ENCODE results near the gene RNF121.

The RNF121 gene

DNA sequence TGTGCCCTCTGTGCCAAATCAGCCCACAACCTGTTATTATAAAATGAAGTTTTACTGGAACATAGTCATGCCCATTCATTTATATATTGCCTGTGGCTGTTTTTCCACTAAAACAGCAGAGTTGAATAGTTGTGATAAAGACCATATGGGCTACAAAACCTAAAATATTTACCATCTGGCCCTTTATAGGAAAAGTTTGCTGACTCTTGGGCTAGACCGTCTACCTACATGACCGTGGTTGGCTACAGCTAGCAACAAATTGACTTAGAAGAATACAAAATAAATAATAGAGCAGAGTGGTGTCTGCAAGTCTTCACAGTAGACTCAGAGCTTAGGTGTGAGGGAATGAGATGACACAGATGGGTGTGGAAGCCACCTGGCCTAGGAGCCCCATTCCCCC, 58.7 kb downstream of the RNF121 start:
- no peak for DNase-seq (ENCODE audit: low read depth in 2 of 2)

DNA sequence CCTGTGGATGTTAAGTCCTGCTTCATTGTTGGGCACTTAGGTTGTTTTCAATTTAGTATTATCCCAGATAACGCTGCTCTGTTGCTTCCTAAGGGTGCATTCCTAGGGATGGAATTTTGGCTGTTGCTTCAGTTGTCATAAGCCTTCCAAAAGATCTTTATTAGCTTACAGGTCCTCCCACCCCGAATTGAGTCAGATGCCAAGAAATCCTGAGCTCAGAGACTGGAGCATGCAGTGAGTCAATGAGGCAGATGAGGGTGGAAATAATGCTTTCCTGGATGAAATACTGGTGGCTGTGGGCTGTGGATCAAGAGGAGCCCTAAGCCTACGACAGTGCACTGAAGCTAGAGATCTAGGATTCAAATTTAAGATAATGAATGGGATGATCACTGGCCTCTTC, 59.2 kb downstream of the RNF121 start:
- DNase-seq (ENCODE audit: low read depth in 2 of 2), result no peak

DNA sequence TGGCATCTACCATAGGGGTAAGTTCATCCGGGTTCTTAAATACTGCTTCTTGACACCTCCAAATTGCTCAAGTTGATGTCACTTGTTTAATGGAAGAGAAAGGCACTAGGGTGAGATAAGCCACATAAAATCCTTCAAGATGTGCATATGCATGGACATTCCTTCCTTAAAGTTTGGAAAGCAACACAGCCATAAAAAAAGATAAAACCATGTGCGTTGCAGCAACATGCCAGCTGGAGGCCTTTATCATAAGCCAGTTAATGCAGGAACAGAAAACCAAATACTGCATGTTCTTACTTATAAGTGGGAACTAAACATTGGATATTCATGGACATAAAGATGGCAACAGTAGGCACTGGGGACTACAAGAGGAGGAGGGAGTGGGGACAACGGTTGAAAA, 61.9 kb downstream of the RNF121 start:
- DNase-seq (ENCODE audit: low read depth in 2 of 2), result no peak

DNA sequence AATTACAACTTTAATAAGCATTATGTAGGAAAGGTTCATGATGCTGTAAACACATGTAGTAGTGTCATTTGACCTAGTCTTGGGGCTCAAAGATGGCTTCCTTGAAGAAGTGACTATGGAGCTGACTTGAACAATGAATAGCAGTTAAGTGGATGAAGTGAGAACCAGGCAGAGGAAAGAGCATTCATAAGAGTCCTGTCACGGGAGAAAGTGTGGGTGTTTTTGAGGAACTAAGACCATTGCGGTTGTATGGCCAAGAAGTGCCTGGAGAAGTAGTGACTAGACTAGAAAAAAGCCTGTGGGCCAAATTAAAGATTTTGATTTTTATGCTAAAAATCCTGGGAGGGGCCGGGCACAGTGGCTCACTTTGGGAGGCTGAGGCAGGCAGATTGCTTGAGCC, 62.6 kb downstream of the RNF121 start:
- DNase-seq (ENCODE audit: low read depth in 2 of 2), result no peak

DNA sequence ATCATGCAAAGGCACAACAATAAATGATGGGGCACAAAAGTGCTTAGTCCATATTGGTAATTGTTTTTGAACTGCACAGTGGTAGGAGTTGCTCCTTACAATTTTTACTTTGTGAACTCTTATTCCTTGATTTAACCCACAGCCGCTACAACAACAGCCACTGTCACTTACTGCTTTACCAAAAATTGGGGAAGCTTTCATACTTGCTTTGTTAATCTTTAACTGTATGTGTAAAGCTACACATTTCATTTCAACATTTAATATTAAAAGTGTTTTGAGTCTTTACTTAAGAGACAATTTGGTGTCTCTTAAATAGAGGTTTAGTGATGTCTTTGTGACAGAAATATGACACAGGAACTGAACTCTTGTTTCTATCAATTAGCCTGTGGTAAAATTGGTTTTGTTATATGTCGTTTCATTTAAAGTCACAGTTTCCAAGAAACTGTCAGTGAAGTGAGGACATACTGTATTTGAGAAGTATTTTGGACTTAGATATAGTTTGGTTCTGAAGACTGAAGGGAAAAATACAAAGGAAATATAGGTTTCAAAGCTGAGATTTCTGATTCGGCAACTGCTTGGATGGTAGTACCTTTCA, 63.4 kb downstream of the RNF121 start:
- no peak for DNase-seq (ENCODE audit: low read depth in 2 of 2)

DNA sequence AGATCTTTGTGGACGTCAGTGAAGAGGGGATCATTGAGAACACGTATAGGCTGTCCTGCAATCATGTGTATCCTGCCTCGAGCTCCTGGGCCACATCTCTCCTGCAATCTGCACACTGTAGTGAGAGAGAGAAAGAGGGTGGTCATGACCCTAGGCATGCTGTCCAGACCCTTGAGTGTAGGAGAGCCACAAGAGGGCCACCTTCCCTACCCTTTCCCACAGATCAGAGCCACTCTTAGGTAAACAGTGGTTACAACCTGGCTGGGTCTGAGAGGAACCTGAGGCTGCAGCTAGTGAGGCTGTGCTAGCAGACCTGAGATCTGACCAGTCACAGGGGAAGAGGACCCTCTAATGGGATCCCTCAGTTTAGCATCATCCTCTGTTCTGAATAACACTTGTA, 65.9 kb downstream of the RNF121 start:
- no peak for DNase-seq (ENCODE audit: low read depth in 2 of 2)

DNA sequence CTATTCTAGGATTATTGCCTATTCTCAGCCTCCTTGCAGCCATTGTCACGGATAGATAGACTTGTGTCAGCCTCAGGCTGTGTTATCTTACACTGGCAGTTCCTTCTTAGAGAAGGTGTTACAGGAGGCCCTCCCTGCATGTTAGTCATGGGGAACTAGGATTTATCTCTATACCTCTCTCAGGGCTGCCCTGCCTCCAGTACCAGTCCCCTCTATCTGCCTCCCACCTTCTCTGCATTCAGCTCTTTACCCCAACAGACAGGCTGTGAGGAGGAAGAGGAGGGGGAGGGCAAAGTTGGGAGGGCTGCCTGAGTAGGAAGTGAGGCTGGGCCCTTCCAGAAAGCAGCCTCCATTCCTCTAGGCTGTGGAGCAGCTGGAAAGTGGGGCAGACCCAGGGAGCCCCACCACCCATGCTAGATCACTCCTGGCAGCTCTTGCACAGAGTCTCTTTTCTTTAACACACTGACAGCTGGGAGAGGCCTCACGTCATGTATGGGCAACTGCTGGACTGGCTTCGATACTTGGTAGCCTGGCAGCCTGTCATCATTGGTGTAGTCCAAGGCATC, 67.0 kb downstream of the RNF121 start:
- no peak for DNase-seq (ENCODE audit: low read depth in 2 of 2)

DNA sequence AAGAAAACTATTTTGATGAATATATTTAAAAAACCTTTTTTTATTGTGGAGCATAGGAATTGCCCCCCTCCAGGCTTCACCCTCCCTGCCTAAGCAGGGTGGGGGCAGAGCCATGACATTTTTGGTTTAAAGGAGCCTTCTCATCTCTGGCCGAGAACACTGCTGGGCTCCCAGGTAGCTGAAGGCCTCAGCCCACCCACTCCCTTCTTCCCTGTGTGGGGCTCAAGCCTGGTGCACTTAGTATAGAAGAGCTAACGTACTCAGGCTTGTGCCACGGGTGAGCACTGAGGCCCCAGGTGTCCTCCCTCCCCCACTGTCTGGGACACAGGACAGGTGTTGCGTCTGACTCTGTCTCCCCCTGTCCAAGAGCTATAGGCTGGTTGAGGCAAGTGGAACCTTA, 67.7 kb downstream of the RNF121 start:
- no peak for DNase-seq (ENCODE audit: low read depth in 2 of 2)

DNA sequence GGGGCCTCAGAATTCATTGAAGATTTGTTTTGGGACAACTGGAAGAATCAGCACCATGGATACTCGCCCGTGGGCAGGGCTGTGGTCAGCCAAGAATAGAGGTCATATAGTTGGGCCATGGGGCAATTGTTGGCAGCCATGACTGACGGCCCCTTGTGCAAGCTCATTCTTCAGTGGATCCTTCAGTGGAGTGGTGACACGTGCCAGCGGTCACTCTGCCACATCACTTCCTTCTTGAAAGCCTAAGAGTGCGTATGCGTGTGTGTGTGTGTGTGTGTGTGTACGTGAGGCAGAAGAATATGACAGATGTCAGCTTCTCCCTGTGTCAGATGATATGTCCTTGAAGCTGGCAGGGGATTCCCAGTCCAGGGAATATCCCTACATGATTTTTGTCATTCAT, 68.1 kb downstream of the RNF121 start:
- no peak for DNase-seq (ENCODE audit: low read depth in 2 of 2)

DNA sequence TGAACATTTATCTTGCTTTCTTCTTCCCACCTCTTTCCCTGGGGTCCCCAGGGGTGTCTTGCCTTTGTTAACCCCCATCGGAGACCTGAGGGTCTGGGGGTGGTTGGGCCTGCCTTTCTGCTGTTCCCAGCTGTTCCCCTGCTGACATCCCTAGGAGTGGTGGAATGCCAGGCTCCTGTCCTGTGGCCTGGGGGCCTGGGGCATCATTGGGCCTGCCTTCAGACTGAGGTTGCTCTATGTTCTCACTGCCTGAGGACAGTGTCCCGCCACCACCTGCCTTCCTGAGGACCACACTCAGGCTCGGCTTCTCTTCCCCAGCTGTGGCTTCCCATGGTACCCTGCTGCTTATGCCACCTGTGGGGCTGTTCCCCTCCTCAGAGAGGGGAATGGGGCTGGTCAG, 68.7 kb downstream of the RNF121 start:
- no peak for DNase-seq (ENCODE audit: low read depth in 2 of 2)

DNA sequence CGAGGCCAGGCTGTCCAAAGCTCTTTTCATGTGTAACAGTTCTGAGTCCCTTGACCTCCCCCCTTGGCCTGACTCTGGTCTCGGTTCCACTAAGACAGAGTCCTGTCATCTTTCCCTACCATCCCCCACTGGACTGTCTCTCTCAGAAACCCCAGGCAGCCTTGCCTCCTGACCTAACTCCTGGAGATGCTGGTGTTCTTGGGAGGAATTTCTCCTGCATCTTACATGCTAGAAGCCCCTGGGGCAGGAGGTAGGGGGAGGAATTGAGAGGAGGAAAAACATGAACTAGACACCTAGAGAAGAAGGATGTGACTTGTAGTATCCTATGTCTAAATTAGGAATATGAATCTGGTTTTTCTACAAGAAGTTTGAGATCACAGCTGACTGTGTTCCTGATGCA, 69.2 kb downstream of the RNF121 start:
- no peak for DNase-seq (ENCODE audit: low read depth in 2 of 2)

DNA sequence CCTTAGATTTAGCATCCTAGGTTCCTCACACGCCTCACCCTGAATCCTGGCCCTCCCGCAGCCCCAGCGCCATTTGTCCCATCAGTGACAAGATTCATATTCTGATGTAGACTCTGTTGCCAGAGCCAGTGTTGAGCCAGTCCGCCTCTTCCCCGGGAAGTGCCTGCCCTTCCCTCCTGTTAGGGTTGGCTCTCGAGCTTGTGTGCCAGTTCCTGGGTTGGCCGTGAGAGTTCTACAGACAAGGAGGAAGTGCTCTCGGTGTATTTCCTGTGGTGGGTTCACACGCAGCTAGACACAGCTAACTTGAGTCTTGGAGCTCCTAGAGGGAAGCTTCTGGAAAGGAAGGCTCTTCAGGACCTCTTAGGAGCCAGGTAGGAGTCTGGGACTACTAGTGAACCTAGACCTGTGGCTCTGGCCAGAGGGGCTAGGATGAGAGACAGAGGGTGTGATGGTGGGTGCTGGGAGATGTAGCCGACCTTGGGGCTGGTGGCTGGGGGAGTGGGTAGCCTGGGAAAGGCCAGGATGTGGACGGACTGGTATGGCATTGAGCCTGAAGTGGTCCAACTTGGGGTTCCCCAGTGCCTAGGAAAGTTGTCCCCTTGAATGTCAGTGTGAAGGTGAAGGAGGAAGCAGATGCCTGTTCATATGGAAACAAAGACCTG, 69.9 kb downstream of the RNF121 start, which contains the start of gene IL18BP:
TSS of gene IL18BP (plus strand) at position 261 of the 662 bp plus-strand sequence. CDS start 1,076 bp downstream, outside the sequence.
- DNase-seq (ENCODE audit: low read depth in 2 of 2), result no peak

DNA sequence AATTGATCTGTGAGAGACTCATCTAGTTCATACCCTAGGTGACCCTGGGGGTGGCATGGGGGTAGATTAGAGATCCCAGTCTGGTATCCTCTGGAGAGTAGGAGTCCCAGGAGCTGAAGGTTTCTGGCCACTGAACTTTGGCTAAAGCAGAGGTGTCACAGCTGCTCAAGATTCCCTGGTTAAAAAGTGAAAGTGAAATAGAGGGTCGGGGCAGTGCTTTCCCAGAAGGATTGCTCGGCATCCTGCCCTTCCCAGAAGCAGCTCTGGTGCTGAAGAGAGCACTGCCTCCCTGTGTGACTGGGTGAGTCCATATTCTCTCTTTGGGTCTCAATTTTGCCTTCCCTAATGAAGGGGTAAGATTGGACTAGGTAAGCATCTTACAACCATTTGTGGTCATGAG, 70.5 kb downstream of the RNF121 start:
- DNase-seq (ENCODE audit: low read depth in 2 of 2), result no peak

DNA sequence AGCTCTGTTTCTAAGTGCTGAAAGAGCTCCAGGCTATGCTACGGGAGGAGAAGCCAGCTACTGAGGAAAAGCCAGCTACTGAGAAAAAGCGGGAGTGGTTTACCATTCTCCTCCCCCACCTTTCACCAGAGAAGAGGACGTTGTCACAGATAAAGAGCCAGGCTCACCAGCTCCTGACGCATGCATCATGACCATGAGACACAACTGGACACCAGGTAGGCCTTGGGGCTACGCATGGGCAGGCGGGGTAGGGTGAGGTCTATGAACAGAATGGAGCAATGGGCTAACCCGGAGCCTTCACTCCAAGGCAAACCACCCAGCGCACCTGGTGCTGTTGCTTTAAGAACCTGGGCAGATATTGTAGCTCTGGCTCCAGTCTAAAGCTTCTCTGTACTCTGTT, 71.0 kb downstream of the RNF121 start:
- DNase-seq (ENCODE audit: low read depth in 2 of 2), result no peak

DNA sequence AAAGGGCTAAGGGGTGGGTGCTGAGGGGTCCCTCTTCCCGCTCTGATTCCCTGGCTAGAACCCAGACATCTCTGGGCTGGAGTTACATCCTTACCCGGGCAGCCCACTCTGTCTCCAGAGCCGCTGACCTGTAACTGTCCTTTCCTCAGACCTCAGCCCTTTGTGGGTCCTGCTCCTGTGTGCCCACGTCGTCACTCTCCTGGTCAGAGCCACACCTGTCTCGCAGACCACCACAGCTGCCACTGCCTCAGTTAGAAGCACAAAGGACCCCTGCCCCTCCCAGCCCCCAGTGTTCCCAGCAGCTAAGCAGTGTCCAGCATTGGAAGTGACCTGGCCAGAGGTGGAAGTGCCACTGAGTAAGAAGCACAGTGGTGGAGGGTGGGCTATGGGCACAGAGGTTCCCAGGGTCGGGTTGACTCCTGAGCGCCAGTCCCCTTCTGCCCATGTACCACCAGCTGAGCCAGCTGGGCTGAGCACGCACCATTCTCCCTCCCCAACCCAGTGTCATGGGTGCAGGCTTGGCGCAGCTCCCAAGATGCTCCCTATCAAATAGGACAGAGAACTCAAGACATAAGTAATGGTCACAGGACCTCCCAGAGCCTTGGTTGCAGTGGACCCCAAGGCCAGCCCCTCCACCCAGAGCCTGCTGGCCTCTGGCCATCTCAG, 71.5 kb downstream of the RNF121 start:
- DNase-seq (ENCODE audit: low read depth in 2 of 2), result no peak

DNA sequence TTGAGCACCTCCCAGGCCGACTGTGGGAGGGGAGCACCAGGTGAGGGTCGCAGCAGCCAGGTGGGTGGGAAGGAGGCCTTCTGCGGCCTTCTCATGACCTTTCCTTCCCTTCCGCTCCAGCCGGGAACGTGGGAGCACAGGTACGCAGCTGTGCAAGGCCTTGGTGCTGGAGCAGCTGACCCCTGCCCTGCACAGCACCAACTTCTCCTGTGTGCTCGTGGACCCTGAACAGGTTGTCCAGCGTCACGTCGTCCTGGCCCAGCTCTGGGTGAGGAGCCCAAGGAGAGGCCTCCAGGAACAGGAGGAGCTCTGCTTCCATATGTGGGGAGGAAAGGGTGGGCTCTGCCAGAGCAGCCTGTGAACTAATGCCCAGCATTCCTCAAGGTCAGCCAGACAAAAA, 72.4 kb downstream of the RNF121 start:
- DNase-seq (ENCODE audit: low read depth in 2 of 2), result no peak

DNA sequence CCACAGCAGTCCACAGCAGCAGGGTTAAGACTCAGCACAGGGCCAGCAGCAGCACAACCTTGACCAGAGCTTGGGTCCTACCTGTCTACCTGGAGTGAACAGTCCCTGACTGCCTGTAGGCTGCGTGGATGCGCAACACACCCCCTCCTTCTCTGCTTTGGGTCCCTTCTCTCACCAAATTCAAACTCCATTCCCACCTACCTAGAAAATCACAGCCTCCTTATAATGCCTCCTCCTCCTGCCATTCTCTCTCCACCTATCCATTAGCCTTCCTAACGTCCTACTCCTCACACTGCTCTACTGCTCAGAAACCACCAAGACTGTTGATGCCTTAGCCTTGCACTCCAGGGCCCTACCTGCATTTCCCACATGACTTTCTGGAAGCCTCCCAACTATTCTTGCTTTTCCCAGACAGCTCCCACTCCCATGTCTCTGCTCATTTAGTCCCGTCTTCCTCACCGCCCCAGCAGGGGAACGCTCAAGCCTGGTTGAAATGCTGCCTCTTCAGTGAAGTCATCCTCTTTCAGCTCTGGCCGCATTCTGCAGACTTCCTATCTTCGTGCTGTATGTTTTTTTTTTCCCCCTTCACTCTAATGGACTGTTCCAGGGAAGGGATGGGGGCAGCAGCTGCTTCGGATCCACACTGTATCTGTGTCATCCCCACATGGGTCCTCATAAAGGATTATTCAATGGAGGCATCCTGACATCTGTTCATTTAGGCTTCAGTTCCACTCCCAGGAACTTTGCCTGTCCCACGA, 73.2 kb downstream of the RNF121 start:
- no peak for DNase-seq (ENCODE audit: low read depth in 2 of 2)

DNA sequence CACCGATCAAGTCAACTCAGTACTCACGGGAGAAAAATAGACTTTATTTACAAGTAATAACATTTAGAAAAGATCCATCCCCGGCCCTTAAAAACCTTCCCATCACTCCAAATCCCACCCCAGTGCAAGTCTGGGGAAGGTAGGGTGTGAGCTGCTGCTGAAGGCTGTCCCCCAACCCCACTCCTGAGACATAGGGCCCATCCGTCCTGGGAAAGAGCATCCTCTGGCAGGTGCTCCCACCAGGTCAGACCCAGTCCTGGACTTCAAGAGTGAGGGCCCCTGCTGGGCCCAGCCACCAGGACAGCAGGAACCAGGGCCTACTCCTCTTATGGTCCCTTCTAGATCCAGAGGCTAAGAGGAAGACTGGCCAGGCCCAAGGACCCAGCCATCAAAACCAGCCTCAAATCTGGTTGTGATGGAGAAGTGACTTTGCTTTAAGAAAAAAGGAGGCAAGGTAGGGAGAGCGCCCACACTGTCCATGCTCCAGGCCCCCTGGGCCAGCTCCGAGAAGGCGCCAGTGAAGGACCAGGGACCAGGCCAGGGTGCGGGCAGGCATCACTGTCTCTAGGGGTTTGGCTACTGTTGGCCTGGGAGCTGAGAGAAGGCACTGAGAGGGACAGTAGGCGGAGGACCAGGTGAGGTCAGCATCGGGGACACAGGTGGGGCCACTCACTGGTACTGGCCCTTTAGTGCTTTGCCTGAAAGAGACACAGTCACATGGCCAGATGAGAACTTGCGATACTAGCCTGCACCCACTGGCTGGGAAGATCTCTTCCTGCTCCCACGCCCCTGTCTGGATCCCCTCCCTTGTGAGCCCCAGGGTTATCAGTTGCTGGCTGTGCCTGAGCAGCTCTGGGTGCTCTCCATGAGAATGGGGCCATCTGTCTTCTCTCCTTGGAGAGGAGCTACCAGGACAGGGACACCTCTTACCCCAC, 74.3 kb downstream of the RNF121 start:
- no peak for DNase-seq (ENCODE audit: low read depth in 2 of 2)

DNA sequence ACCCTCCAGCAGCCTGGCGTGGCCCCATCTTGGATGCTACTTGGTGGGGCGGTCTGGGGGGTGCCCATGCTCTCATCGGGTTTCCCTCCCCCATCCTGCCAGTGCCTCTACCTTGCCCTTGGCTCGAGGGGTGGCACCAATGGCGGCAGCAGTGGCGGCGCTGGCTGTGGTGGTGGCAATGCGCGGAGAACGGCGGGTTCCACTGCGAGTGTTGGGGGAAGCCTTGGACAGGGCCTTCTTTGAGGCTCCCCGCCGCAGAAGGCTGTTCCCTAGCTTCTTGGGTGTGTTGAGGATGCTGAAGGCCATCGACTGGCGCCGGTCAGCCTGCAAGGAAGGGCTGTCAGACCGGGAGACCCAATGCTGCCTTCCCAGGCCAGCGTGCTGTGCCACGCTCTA, 74.9 kb downstream of the RNF121 start:
- DNase-seq (ENCODE audit: low read depth in 2 of 2), result no peak

DNA sequence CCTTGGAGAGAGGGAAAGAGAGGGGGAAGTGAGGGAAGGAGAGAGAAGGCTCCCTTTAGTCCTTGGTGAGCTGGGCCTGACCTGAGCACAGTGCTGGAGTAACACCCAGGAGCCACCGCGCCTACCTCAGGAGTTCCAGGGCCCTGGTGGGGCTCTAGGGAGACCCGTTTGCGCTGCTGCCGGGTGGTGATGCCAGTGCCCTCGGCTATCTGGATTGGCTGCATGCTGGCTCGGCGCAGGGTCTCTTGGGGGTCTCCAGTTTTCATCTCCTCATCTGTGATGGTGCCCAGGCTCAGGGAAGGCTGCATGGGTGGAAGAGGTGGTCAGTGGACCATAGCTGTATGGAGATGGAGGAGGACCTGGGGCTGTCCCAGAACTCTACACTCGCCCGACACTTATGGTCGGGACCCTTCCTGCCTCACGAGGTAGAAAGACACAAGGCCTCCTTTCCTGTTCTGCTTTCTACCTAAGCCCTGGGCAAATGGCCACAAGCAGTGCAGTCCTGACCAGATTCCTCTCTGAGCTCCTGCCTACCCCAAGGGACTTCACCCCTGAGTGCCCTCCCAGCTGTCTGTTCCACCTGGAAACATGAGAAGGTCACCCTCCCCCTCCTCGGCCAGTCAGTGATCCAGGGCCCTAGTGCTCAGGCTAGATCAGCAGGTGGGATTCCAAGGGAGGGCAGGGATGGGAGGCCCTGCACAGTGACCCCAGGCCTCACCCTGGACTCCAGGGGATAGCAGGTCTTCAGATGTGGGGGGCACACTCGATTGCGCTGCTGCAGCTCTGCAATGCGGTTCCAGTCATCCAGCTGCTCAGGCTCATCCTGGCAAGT, 75.9 kb downstream of the RNF121 start:
- no peak for DNase-seq (ENCODE audit: low read depth in 2 of 2)
